ENCODE results near the gene DNAJB14.

The DNAJB14 gene

GRCh38 chr4:99946356-99947189 is at the start of gene DNAJB14:
Gene DNAJB14 (minus strand): TSS chr4:99946618. CDS start chr4:99946571, 47 bp downstream.
- peak; percentile 45 for DNase-seq (ENCODE audit: low read depth)
- 0 out of 2 replicates have a peak, but pooled peaks have one; percentile 9 for TF ChIP-seq CTCF (IDR thresholded peaks at IDR 0.05; ENCODE audit: control insufficient read depth, extremely low read depth, insufficient read depth)
- H3K4me3 ChIP-seq (ENCODE audit: low read depth, low read length), result peak within 1 kb of the TSS; percentile 76

GRCh38 chr4:99991741-99992140 is 45.3 kb upstream of the DNAJB14 start:
- TF ChIP-seq CTCF (IDR thresholded peaks at IDR 0.05; ENCODE audit: control insufficient read depth, extremely low read depth, insufficient read depth), result no peak
- DNase-seq (ENCODE audit: low read depth), result no peak
- H3K4me3 ChIP-seq (ENCODE audit: low read depth, low read length), result no peak overlapping the region

- TF ChIP-seq CTCF (IDR thresholded peaks at IDR 0.05; ENCODE audit: control insufficient read depth, extremely low read depth, insufficient read depth), result no peak
- DNase-seq (ENCODE audit: low read depth), result no peak
- H3K4me3 ChIP-seq (ENCODE audit: low read depth, low read length), result no peak overlapping the region
Measured at GRCh38 chr4:99987681-99988080, 41.3 kb upstream of the DNAJB14 start.

- no peak overlapping the region for H3K4me3 ChIP-seq (ENCODE audit: low read depth, low read length)
- no peak for TF ChIP-seq CTCF (IDR thresholded peaks at IDR 0.05; ENCODE audit: control insufficient read depth, extremely low read depth, insufficient read depth)
- DNase-seq (ENCODE audit: low read depth), result no peak
Measured at GRCh38 chr4:99986792-99987191, 40.4 kb upstream of the DNAJB14 start.

GRCh38 chr4:99983289-99983943 is 37.0 kb upstream of the DNAJB14 start:
- no peak for TF ChIP-seq CTCF (IDR thresholded peaks at IDR 0.05; ENCODE audit: control insufficient read depth, extremely low read depth, insufficient read depth)
- no peak overlapping the region for H3K4me3 ChIP-seq (ENCODE audit: low read depth, low read length)
- DNase-seq (ENCODE audit: low read depth), result no peak

GRCh38 chr4:99979872-99980271 is 33.5 kb upstream of the DNAJB14 start:
- no peak for DNase-seq (ENCODE audit: low read depth)
- TF ChIP-seq CTCF (IDR thresholded peaks at IDR 0.05; ENCODE audit: control insufficient read depth, extremely low read depth, insufficient read depth), result no peak
- no peak overlapping the region for H3K4me3 ChIP-seq (ENCODE audit: low read depth, low read length)
